HG02870 (cell line): ENCODE results near the gene ACTN4.

ENCODE experiments used
- ATAC-seq: cut with Tn5 transposase; IDR thresholded peaks from one replicate; pipeline ENCODE4 v1.9.1; 2021; ENCODE audit warnings: mild to moderate bottlenecking, moderate library complexity; ENCODE audit not compliant: unreplicated experiment

The ACTN4 gene

GRCh38 chr19:38722947-38723605 is 75.6 kb downstream of the ACTN4 start:
- no peak for ATAC-seq

GRCh38 chr19:38723606-38723965 is 76.1 kb downstream of the ACTN4 start:
- ATAC-seq, result no peak

- no peak for ATAC-seq
Observed at GRCh38 chr19:38723990-38724854, 76.8 kb downstream of the ACTN4 start.

- ATAC-seq, result no peak
Observed at GRCh38 chr19:38725469-38726283, 78.2 kb downstream of the ACTN4 start.

GRCh38 chr19:38726284-38726673 is 78.8 kb downstream of the ACTN4 start:
- ATAC-seq, result no peak

GRCh38 chr19:38726761-38727301 is 79.4 kb downstream of the ACTN4 start:
- ATAC-seq, result no peak

GRCh38 chr19:38727306-38727867 is 79.9 kb downstream of the ACTN4 start:
- no peak for ATAC-seq

GRCh38 chr19:38727868-38728660 is 80.6 kb downstream of the ACTN4 start:
- ATAC-seq, result no peak

- ATAC-seq, result no peak
Observed at GRCh38 chr19:38728752-38729541, 81.5 kb downstream of the ACTN4 start.

GRCh38 chr19:38729653-38730469 is 82.4 kb downstream of the ACTN4 start:
- ATAC-seq, result no peak

- ATAC-seq, result no peak
Observed at GRCh38 chr19:38730470-38730730, 83.0 kb downstream of the ACTN4 start.

GRCh38 chr19:38730731-38731589 is 83.5 kb downstream of the ACTN4 start:
- ATAC-seq, result no peak

- ATAC-seq, result no peak
Observed at GRCh38 chr19:38731654-38732301, 84.3 kb downstream of the ACTN4 start.

GRCh38 chr19:38733241-38733492 is 85.7 kb downstream of the ACTN4 start:
- ATAC-seq, result no peak

GRCh38 chr19:38733493-38734175 is 86.2 kb downstream of the ACTN4 start:
- no peak for ATAC-seq

- no peak for ATAC-seq
Observed at GRCh38 chr19:38734176-38734425, 86.7 kb downstream of the ACTN4 start.
